Measurements from ENCODE around the gene IGFALS.

Gene IGFALS

DNA sequence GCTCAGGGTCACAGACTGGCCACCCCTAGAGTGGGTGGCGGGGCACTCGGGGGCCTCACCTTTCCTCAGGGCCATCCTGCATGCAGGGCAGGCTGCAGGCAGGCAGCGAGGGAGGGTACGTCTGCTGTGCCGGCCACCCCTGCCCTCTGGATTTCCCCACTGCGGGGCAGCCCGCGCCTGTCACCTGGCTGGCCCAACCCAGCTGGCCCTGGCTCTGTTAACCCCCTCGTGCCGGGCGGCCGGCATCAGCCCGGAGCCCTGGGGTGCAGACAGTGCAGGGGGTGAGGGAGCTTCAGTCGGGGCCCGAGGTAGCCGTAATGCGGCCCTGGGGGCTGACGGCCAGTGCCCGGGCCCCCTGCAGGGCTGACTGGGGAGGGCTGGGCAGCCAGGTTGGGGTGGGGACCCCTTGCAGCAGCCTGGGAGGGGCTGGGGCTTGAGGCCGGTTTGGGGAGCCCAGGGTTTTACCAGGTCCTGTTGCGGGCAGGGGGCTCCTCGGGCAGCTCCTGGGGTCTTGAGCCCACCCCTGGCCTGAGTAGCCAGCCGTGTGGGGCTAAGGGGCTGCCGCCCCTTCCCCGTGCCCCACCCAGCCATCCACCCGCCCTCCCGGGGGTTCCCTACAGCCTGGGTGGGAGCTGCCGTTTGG lies at the start of gene IGFALS:
TSS of gene IGFALS (minus strand) at position 128 of the 643 bp plus-strand sequence. CDS start at position 75, 53 bp downstream.
- no peak for DNase-seq (ENCODE audit: low read depth in 2 of 3, low spot score in 2 of 3)

DNA sequence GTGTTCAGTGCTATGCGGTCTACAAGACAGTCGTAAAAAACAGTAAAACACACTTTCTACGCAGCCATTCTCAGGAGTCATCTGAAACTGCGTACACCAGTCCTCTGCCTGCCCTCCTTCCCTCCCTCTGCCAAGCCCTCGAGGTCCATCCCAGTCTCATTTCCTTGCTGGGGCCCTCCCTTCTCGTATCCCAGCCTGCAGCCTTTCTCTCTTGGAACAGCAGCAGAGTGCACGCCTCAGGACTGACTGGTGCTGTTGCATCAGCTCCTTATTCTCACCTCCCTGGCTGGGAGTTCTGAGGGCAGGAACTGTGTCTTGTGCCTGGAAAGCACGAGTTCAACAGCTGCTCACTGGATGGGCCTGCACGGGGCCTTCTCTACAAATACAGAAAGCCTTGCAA lies 46.0 kb upstream of the IGFALS start:
- no peak for DNase-seq (ENCODE audit: low read depth in 2 of 3, low spot score in 2 of 3)

DNA sequence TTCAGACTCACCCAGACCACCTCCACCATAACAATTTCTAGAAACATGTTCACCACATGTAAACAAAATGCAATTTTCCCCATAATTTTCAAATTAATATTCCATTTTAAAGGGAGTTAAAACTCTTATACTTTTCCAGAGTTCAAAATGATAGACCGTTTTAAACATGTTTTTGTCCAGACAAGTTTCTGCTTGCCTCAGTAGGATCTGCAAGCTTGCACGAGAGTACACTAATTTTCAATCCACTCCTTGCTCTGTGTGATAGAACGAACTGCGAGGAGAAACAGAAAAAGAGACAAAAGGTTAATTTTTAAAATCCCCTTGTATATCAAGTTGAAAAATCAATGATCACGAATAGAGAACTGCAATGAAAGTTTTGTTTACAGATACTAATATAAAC lies 40.6 kb upstream of the IGFALS start:
- no peak for DNase-seq (ENCODE audit: low read depth in 2 of 3, low spot score in 2 of 3)

DNA sequence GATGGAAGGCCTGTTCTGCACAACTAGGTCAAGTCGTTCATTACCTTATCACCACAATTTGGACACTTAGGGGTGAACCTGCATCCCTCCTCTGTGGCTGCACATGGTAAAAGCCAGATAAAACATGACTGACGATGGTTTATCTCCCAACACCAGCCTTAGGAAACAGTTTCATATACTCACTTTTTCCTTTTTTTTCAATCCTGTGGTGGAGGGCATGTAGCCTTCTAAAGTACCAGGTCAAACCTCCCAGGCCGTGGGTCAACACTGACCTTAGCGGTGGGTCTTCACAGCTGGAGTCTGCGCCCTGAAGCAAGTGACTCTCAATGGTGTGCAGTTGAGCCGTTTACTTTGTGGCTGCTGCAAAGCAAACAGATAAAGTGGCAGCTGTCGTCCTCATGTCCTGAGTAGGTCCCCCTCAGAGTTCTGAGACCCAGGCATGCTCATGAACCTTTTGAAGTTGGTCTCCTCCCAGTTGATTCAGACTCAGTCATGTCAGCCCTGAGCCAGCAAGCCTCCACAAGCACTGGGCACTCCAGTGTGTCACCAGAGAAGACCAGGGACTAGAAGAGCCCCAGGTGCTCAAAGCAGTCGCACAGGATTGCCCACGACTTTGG lies 39.4 kb upstream of the IGFALS start:
- DNase-seq (ENCODE audit: low read depth in 2 of 3, low spot score in 2 of 3), result no peak

DNA sequence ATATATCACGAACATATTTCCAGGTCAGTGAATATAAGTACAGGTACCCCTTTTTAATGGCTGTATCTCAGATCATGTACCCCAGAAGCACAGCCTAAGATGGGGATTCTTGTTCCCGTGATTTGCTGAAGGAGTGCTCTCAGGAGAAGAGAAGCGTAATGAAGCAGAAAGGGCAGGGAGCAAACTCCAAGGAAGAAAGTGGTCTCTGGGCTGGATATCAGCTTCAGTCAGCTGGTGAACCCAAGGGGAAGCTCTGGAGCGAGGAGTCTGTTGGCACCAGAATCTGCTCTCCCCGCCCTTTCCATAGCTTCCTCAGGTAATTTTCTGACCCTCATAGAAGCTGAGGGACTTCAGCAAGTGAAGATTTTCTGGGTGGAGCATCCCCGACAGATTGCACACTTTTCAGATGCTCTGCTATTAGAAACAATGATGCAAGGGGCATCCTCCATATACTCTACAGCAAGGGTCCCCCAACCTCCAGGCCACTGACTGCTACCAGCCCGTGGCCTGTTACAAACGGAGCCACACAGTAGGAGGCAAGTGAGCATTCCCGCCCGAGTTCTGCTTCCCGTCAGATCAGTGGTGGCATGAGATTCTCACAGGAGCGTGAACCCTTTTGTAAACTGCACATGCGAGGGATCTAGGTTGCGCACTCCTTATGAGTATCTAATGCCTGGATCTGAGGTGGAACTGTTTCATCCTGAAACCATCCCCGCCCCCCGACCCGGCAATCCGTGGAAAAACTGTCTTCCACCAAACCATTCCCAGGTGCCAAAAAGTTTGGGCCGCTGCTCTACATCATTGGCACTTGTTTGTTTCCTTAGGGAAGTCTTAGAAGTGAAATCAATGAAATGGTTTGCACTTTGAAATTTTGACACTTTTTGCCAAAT lies 37.9 kb upstream of the IGFALS start:
- no peak for DNase-seq (ENCODE audit: low read depth in 2 of 3, low spot score in 2 of 3)

- no peak for DNase-seq (ENCODE audit: low read depth in 2 of 3, low spot score in 2 of 3)
Measured at GRCh38 chr16:1830213-1830612, 36.7 kb upstream of the IGFALS start.

DNA sequence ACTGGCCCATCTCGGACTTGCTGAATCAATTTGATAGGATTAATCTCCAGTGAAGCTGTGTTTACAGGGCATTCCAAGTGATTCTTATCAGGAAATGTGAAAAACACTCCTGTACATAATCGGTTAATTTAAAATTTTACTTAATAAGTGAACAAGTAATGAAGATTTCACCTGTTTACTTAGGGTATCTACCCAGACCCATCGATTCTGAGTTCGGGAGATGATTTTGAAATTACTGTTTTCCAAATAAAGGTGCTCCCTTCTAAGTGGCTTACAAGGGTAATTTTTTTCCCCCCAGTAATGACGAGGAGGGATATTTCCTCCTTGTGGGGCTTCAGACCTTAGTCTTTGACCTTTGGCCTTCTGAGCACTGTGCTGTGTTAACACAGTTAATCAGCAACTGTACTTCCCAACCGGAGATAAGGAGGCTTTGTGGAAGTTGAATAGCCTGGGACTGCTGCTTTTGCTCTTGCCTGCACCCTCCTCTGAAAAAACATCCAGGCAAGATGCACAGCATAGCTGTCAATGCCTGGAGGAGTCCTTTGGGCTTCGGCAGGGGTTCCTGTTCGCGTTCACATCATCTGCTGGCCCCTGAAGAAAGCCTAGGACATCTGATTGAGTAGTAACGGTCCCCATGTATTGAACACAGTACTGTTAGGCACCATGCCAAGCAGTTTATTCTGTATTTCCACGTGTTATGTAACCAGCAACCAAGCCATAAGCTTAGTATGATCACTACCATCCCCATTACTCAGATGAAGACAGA lies 35.3 kb upstream of the IGFALS start:
- DNase-seq (ENCODE audit: low read depth in 2 of 3, low spot score in 2 of 3), result no peak

- DNase-seq (ENCODE audit: low read depth in 2 of 3, low spot score in 2 of 3), result peak; percentile 80 to 90 (median 84)
Measured at GRCh38 chr16:1826691-1827573, 33.4 kb upstream of the IGFALS start, which contains the start of the genes FAHD1 and HAGH. TSS of gene FAHD1 (plus strand) at chr16:1827206. CDS start at chr16:1827239, 33 bp downstream. TSS of gene HAGH (minus strand) at chr16:1826825. CDS start at chr16:1826787, 38 bp downstream.

GRCh38 chr16:1825864-1826690 lies 32.6 kb upstream of the IGFALS start:
- peak in 2 of 3 experiments; percentile 38 to 59 for DNase-seq (ENCODE audit: low read depth in 2 of 3, low spot score in 2 of 3)

DNA sequence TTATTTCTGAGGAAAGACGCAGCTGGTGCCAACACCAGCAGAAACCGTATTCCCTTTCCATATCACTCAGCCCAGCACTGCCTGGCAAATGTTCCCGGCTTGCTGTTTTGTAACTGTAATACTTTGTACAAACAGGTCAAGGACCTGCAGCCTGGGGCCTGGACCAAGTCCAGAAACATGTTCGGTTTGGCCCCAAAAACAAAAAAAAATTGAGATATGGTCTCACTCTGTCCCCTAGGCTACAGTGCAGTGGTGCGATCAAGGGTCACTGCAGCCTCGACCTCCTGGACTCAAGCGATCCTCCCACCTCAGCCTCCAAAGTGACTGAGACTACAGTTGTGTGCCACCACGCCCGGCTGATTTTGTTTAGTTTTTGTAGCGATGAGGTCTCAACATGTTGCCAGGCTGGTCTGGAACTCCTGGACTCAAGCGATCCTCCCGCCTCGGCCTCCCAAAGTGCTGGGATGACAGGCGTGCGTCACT lies 31.9 kb upstream of the IGFALS start:
- DNase-seq (ENCODE audit: low read depth in 2 of 3, low spot score in 2 of 3), result no peak

DNA sequence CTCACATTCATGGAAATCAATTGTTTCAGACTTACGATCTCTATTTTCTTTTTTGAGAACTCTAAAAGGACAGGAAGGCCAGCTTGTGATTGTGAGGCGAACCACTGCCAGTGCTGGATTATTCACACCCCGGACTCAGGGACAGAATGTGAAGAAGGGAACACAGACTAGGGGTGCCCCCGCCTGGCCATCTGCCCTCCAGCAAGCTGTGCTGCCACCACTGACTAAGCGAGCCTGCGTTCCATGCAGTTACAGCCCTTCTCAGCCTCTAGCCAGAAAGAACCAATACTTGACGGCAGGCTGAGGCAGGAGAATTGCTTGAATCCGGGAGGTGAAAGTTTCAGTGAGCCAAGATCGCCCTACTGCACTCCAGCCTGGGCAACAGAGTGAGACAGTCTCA lies 30.3 kb upstream of the IGFALS start:
- no peak for DNase-seq (ENCODE audit: low read depth in 2 of 3, low spot score in 2 of 3)

- no peak for DNase-seq (ENCODE audit: low read depth in 2 of 3, low spot score in 2 of 3)
Measured at GRCh38 chr16:1822801-1823200, 29.3 kb upstream of the IGFALS start.

- no peak for DNase-seq (ENCODE audit: low read depth in 2 of 3, low spot score in 2 of 3)
Measured at GRCh38 chr16:1821861-1822611, 28.5 kb upstream of the IGFALS start.

- no peak for DNase-seq (ENCODE audit: low read depth in 2 of 3, low spot score in 2 of 3)
Measured at GRCh38 chr16:1820946-1821290, 27.4 kb upstream of the IGFALS start.

GRCh38 chr16:1820096-1820945 lies 26.8 kb upstream of the IGFALS start:
- DNase-seq (ENCODE audit: low read depth in 2 of 3, low spot score in 2 of 3), result no peak

- DNase-seq (ENCODE audit: low read depth in 2 of 3, low spot score in 2 of 3), result no peak
Measured at GRCh38 chr16:1819611-1820010, 26.1 kb upstream of the IGFALS start.

- no peak for DNase-seq (ENCODE audit: low read depth in 2 of 3, low spot score in 2 of 3)
Measured at GRCh38 chr16:1818873-1819525, 25.5 kb upstream of the IGFALS start.

Measured in activated CD8-positive, alpha-beta memory T cell treated with anti-CD3 and anti-CD28 coated beads for 48 hours (primary cell).